K562 (cell line): Measurements from ENCODE around the gene RBM19. TPM values are rescaled to one million over a fixed set of nuclear protein-coding genes. Genes with fewer than 3 reads are reported as not detected.

ENCODE experiments used
- ATAC-seq: fragments of 200-7000 bp; cut with Tn5 transposase; 3 replicates; pipeline ENCODE4 v1.9.1; 2020; ENCODE audit warnings: moderate library complexity
- BruUV-seq: library from RNA; stranded (reverse); fragments of 400-500 nt; replicated peaks from 2 replicates; lab custom pipeline; 2021; lab: Mats Ljungman, UMichigan
- CTCF ChIA-PET: fragments of 300-600 bp; formaldehyde crosslinking; extraction: SDS; loops from one replicate; lab custom pipeline; 2021; ENCODE audit warnings: low intra/inter-chr PET ratio; lab: Yijun Ruan, JAX
- POLR2A ChIA-PET: fragments of 300-600, 350-650 bp; sonication (Branson Sonifier 250); formaldehyde crosslinking; extraction: SDS; loops from one replicate; lab custom pipeline; 2021; ENCODE audit warnings: antibody characterized with exemption, inconsistent platforms; lab: Yijun Ruan, JAX
- DNase-seq, 4 experiments: peaks; one replicate each; pipeline versions ENCODE4 v3.0.0 to v3.0.0-alpha.2; 2011 to 2018; ENCODE audit warnings: low spot score in 3 of 4, mixed read lengths in 3 of 4; ENCODE audit errors: extremely low read depth in 1 of 4
- FAIRE-seq: peaks from 2 replicates; lab custom pipeline; 2011; peaks lifted over from hg19 to GRCh38; lab: Jason Lieb, UNC
- H2AFZ ChIP-seq: 2 replicates; pipeline ENCODE4 v1.6.0; 2011; ENCODE audit warnings: low read depth, low read length, control low read depth, inconsistent platforms
- H3K27ac ChIP-seq: fragments of 200-600 bp; 3 replicates; pipeline ENCODE4 v1.8.0; 2011; ENCODE audit warnings: low read depth, mild to moderate bottlenecking, control low read depth, inconsistent platforms, low read length, moderate library complexity, mixed read lengths; ENCODE audit errors: extremely low read depth
- H3K27me3 ChIP-seq, 2 experiments: fragments of 300-600 bp in 1 of 2; 2 replicates in 1 of 2; 3 replicates in 1 of 2; pipeline versions ENCODE4 v1.6.0 to v1.8.0; 2011; ENCODE audit warnings: inconsistent platforms in 2 of 2, low read length in 2 of 2, mild to moderate bottlenecking in 1 of 2, mixed read lengths in 1 of 2, moderate library complexity in 1 of 2; ENCODE audit not compliant: control insufficient read depth in 2 of 2, insufficient read depth in 2 of 2
- H3K36me3 ChIP-seq: fragments of 300-600 bp; 3 replicates; pipeline ENCODE4 v1.8.0; 2011; ENCODE audit warnings: mild to moderate bottlenecking, low read length, inconsistent platforms; ENCODE audit not compliant: control insufficient read depth, insufficient read depth
- H3K4me1 ChIP-seq, 2 experiments: fragments of 200-600 bp in 1 of 2; replicated peaks in 1 of 2; 2 replicates in 1 of 2; 3 replicates in 1 of 2; pipeline versions ENCODE4 v1.5.1 to v1.8.0; 2011; ENCODE audit warnings: inconsistent platforms in 2 of 2, low read length in 2 of 2, mild to moderate bottlenecking in 1 of 2, mixed read lengths in 1 of 2, moderate library complexity in 1 of 2; ENCODE audit not compliant: control insufficient read depth in 2 of 2, insufficient read depth in 2 of 2
- H3K4me2 ChIP-seq: 2 replicates; pipeline ENCODE4 v1.6.1; 2011; ENCODE audit warnings: low read length, control low read depth, inconsistent platforms, mixed read lengths; ENCODE audit not compliant: insufficient read depth
- H3K4me3 ChIP-seq: fragments of 200-600 bp; sonication (generic), shearing (Covaris generic); 2 replicates; pipeline ENCODE4 v1.5.1; 2016; ENCODE audit warnings: control low read depth, inconsistent platforms
- H3K79me2 ChIP-seq: fragments of 200-600 bp; 3 replicates; pipeline ENCODE4 v1.8.0; 2011; ENCODE audit warnings: low read length, inconsistent platforms; ENCODE audit not compliant: control insufficient read depth, insufficient read depth
- H3K9ac ChIP-seq, 2 experiments: 2 replicates each; pipeline versions ENCODE4 v1.6.0 to v1.6.1; 2011; ENCODE audit warnings: low read depth in 2 of 2, low read length in 2 of 2, control low read depth in 1 of 2, inconsistent platforms in 1 of 2, mild to moderate bottlenecking in 1 of 2, mixed read lengths in 1 of 2; ENCODE audit not compliant: insufficient read depth in 1 of 2
- H3K9me1 ChIP-seq: one replicate; pipeline ENCODE4 v1.6.0; 2011; ENCODE audit warnings: inconsistent platforms, mild to moderate bottlenecking, low read length, moderate library complexity; ENCODE audit not compliant: control insufficient read depth, insufficient read depth
- H3K9me3 ChIP-seq: replicated peaks from 2 replicates; pipeline ENCODE4 v1.5.1; 2011; ENCODE audit warnings: low read depth, low read length, inconsistent platforms; ENCODE audit not compliant: control insufficient read depth, insufficient read depth
- H4K20me1 ChIP-seq: replicated peaks from 2 replicates; pipeline ENCODE4 v1.6.1; 2011; ENCODE audit warnings: low read length, inconsistent platforms, mixed read lengths; ENCODE audit not compliant: control insufficient read depth, insufficient read depth
- RBM25 ChIP-seq: fragments of 200-400 bp; formaldehyde crosslinking; IDR thresholded peaks from 2 replicates; pipeline ENCODE4 v1.6.1; 2018; ENCODE audit warnings: low read length, low read depth, moderate library complexity; ENCODE audit not compliant: severe bottlenecking
- XRCC4 ChIP-seq: IDR thresholded peaks from one replicate; pipeline ENCODE4 v1.6.1; 2011; ENCODE audit not compliant: insufficient read depth, insufficient read length; ENCODE audit errors: extremely low read depth
- ZFP36 ChIP-seq: fragments of 150-350 bp; IDR thresholded peaks from 2 replicates; pipeline ENCODE4 v1.6.1; 2018; ENCODE audit warnings: low read length, low read depth; ENCODE audit not compliant: partially characterized antibody
- WGBS: fragments of 100-300 bp; shearing (Covaris generic); methylation state at CpG from one replicate; pipeline ENCODE4 v1.1.6; 2016; ENCODE audit warnings: low coverage, mixed read lengths; ENCODE audit not compliant: insufficient coverage; ENCODE audit errors: missing lambda C conversion rate; 5-methylcytosine and 5-hydroxymethylcytosine counted together
- in situ Hi-C: fragments of 300-500 bp; cut with MboI; formaldehyde crosslinking; loops from 4 replicates; pipeline ENCODE4 v1.15.0; 2018; ENCODE audit warnings: inconsistent platforms, mixed read lengths
- intact Hi-C: fragments of 100-400 bp; cut with micrococcal nuclease; formaldehyde crosslinking; loops from 2 replicates; pipeline ENCODE4 v1.14.2; 2022
- polyA plus RNA-seq, 8 experiments: library from polyadenylated mRNA; depleted of rRNA in 4 of 8; stranded (reverse) in 5 of 8; unstranded in 3 of 8; fragments of >200 nt; fragmentation: Nextera tagmentation in 2 of 8; fragmentation: Illumina TruSeq in 1 of 8; extraction: Ambion mirVana in 2 of 8; extraction: Trizol in 1 of 8; gene quantifications; 2 replicates each; pipeline versions ENCODE4 v1.2.1 to v1.2.3, GENCODE V29; 2011 to 2014; ENCODE audit warnings: inconsistent platforms in 1 of 8, missing spikeins in 1 of 8
- total RNA-seq, 7 experiments: library from RNA; depleted of rRNA in 6 of 7; stranded (reverse); fragments of >200 nt in 6 of 7; fragmentation: Illumina TruSeq in 2 of 7; extraction: Trizol in 2 of 7; gene quantifications; 2 replicates each; pipeline versions ENCODE4 v1.2.1 to v1.2.3, GENCODE V29; 2011 to 2021; ENCODE audit warnings: low replicate concordance in 1 of 7
- TF ChIP-seq, protein P1 (sequence below): sonication (generic); formaldehyde crosslinking; IDR thresholded peaks from 2 replicates; pipeline ENCODE4 v1.8.0; 2023; ENCODE audit warnings: mild to moderate bottlenecking, missing genetic modification reagents

Gene RBM19
- total and polyA plus RNA-seq, 9 of the 15 experiments (the other 6 are each of a cell fraction or from before 2014, with no cell fraction given), result 16.0 to 58.4 (median 37.9) TPM

DNA sequence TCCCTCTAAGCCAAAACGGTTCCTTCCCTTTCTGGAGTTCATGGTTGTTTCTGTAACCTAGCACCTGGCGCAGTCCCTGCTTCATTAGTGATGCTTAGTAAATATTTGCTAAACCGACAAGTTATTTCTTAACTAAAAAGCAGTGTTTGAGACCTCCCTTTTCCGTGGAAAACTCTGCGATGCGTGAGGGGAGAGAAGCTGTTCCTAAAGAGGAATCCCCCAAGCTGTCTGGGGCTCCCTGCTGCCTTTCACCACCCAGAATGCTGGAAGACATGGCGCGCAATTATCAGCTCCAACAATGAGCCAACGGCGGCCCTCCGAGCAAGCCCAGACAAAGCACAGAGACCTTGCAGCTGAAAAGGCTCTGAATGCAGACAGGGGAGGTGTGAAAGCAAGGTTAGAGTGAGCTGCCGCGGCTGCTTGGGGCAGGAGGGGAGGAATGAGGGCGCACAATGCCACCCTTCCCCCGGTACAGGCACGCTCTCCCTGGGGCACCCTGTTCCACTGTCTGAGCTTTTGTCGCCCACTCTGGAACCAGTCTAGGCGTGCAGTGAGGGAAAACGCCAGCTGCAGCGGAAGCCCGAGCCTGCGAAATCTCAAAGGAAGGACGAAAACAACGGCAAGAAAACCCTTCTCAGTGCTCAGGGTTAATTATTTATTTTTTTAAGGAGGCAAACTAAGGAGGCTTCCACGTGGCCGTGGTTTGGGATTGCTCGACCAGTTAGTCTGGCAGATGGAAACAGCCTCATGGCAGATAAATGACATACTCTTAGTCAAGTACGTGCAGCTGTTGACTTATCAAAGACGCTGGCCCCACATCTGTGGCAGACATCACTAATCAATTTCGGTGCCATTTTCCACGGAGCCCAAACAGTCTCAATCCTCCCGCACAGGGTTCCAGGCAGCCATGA lies 66.3 kb downstream of the RBM19 start (continued):
- no peak for TF ChIP-seq XRCC4
- TF ChIP-seq, all 486 proteins: peak for 18

DNA sequence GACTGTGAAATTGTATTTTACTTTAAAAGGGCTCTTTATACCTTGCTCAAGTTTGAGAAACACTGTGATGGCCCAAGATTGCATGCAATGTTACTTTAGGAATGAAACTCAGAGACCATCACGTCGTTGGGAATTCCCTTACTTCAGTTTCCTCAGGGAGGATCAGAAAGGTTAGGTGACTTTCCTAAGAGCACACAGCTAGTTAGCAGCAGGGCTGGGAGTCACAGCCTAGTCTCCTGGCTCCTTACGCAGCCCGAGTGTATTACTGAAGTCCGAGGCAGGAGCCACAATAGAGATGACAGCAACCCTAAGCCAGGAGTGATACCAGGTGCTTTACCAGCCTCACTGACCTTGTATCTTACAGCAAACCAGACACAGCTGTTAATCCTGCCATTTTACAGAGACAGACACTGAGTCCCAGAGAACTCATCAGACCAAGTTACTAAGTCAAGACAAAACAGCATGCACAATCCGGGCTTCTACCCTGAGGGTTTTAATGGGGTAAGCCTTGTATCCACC lies 67.0 kb downstream of the RBM19 start:
- no TSS peak for BruUV-seq
- POLR2A ChIA-PET, result interaction anchor here (0.6 to 0.7 kb wide), 2 partner anchors 232 to 475 kb away, joined by 3 read pairs; no protein-coding TSS in a partner anchor
- Histone ChIP-seq H3K79me2 (no peaks in the 10 kb centered on the region), H3K27ac (no peak overlapping the region), H3K36me3 (peaks cover 44% of the 10 kb centered on the region; the same call in 2 of the 3 replicates), H3K9ac (no peak overlapping the region), H4K20me1 (no peaks in the 10 kb centered on the region), H3K27me3 (no peaks in the 10 kb centered on the region), H3K9me3 (no peaks in the 10 kb centered on the region), H2AFZ (no peak overlapping the region), H3K4me3 (no peak overlapping the region), H3K9me1 (no peaks in the 10 kb centered on the region), H3K4me1 (peaks cover 5 to 7% of the 10 kb centered on the region in 2 experiments; a peak in 4 of 5 replicates), H3K4me2 (no peak overlapping the region)
- in situ Hi-C loops, result no loop called here
- FAIRE-seq (no peak), DNase-seq (no peak), ATAC-seq (no peak)
- intact Hi-C loops, result no loop called here
- CTCF ChIA-PET, result no interaction called here
- 78% methylated on average over 6 of the region's 6 CpGs for WGBS
- peak; percentile 59 for TF ChIP-seq ZFP36
- TF ChIP-seq, protein P1, sequence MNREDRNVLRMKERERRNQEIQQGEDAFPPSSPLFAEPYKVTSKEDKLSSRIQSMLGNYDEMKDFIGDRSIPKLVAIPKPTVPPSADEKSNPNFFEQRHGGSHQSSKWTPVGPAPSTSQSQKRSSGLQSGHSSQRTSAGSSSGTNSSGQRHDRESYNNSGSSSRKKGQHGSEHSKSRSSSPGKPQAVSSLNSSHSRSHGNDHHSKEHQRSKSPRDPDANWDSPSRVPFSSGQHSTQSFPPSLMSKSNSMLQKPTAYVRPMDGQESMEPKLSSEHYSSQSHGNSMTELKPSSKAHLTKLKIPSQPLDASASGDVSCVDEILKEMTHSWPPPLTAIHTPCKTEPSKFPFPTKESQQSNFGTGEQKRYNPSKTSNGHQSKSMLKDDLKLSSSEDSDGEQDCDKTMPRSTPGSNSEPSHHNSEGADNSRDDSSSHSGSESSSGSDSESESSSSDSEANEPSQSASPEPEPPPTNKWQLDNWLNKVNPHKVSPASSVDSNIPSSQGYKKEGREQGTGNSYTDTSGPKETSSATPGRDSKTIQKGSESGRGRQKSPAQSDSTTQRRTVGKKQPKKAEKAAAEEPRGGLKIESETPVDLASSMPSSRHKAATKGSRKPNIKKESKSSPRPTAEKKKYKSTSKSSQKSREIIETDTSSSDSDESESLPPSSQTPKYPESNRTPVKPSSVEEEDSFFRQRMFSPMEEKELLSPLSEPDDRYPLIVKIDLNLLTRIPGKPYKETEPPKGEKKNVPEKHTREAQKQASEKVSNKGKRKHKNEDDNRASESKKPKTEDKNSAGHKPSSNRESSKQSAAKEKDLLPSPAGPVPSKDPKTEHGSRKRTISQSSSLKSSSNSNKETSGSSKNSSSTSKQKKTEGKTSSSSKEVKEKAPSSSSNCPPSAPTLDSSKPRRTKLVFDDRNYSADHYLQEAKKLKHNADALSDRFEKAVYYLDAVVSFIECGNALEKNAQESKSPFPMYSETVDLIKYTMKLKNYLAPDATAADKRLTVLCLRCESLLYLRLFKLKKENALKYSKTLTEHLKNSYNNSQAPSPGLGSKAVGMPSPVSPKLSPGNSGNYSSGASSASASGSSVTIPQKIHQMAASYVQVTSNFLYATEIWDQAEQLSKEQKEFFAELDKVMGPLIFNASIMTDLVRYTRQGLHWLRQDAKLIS (CRISPR knock-in tag), result no peak
- TF ChIP-seq RBM25, result peak; percentile 65
- TF ChIP-seq, all 486 proteins: peak for 2
